Measurements from ENCODE around the gene SAFB2. TPM values are rescaled to one million over a fixed set of nuclear protein-coding genes. Genes with fewer than 3 reads are reported as not detected.

The SAFB2 gene
- total and polyA plus RNA-seq, 2 donors (not counting 1 experiment from before 2014, with no cell fraction given): 76.5 to 242 TPM

DNA sequence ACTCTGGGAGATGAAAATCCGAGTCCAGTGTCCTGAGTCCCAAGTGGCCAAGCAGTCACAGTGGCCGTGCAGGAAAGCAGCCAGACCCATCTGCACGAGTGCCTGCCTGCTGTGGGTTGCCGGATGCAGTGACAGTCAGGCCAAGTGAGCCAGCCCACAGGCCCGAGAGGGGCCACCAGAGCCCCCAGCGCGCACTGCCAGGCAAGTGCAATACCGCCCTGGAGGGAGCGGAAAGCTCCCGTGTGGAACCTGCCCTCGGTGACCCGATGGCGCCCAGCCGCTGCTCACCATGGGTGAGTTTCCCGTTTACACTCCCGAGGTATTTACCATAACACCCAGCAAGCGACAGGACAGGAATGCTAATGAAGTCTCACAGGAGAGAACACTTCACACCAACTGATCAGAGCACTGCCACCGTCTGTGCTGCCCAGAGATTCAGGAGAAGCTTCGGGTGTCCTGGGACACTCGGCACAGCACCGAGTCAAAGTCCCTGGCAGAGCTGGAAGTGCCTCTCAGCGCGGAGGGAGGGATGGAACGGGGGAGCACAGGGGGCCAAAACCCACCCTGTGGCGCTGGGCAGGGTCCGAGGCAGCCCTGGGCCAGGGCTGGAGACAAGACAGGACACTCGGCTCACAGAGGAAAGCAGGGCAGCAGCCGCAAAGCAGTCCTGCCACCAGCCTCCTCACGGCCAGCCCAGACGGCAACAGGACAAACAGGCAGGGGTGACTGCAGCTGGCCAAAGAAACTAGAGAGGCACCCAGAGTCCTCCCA, 33.5 kb downstream of the SAFB2 start:
- Histone ChIP-seq H3K27me3 (replicated peaks in 1 of 4; ENCODE audit: control extremely low read depth in 1 of 4, control insufficient read depth in 3 of 4, insufficient read depth in 4 of 4, low read length in 3 of 4) (no peaks in the 10 kb centered on the region), H3K4me1 (ENCODE audit: control insufficient read depth in 2 of 2, insufficient read depth in 2 of 2, low read length in 2 of 2) (peaks cover 10 to 13% of the 10 kb centered on the region in 2 donors), H3K27ac (ENCODE audit: low read length in 2 of 2) (no peak overlapping the region), H3K79me2 (ENCODE audit: control insufficient read depth, insufficient read depth, low read length) (peaks cover 8% of the 10 kb centered on the region), H3K9me3 (ENCODE audit: control extremely low read depth in 1 of 3, control insufficient read depth in 2 of 3, insufficient read depth in 1 of 3, low read length in 2 of 3) (no peaks in the 10 kb centered on the region), H3K4me3 (ENCODE audit: control extremely low read depth in 1 of 5, extremely low read depth in 1 of 5, insufficient read depth in 1 of 5, low read depth in 2 of 5, low read length in 4 of 5) (no peak overlapping the region), H3K36me3 (replicated peaks in 1 of 2; ENCODE audit: control extremely low read depth in 1 of 2, control insufficient read depth in 1 of 2, extremely low read depth in 1 of 2, insufficient read depth in 2 of 2, low read length in 1 of 2) (peaks cover 0 to 75% of the 10 kb centered on the region in 2 experiments), H3K4me2 (replicated peaks; ENCODE audit: low read depth, low read length, poor library complexity, severe bottlenecking) (no peak overlapping the region), H2AFZ (ENCODE audit: insufficient read depth, low read depth, low read length, poor library complexity, severe bottlenecking) (no peak overlapping the region), H3K9ac (ENCODE audit: low read length) (no peak overlapping the region), H4K20me1 (ENCODE audit: control insufficient read depth, insufficient read depth, low read length, poor library complexity, severe bottlenecking) (peaks cover 80% of the 10 kb centered on the region)
- TF ChIP-seq, protein P1, sequence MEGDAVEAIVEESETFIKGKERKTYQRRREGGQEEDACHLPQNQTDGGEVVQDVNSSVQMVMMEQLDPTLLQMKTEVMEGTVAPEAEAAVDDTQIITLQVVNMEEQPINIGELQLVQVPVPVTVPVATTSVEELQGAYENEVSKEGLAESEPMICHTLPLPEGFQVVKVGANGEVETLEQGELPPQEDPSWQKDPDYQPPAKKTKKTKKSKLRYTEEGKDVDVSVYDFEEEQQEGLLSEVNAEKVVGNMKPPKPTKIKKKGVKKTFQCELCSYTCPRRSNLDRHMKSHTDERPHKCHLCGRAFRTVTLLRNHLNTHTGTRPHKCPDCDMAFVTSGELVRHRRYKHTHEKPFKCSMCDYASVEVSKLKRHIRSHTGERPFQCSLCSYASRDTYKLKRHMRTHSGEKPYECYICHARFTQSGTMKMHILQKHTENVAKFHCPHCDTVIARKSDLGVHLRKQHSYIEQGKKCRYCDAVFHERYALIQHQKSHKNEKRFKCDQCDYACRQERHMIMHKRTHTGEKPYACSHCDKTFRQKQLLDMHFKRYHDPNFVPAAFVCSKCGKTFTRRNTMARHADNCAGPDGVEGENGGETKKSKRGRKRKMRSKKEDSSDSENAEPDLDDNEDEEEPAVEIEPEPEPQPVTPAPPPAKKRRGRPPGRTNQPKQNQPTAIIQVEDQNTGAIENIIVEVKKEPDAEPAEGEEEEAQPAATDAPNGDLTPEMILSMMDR (IDR thresholded peaks at IDR 0.05): no peak
- DNase-seq: no peak
- H3K9me3 Mint-ChIP-seq (ENCODE audit: insufficient read depth): no peaks in the 10 kb centered on the region
- H3K27ac Mint-ChIP-seq: no peak overlapping the region
- CTCF ChIA-PET: no interaction called here
- WGBS (ENCODE audit: insufficient coverage): 96% methylated on average over 30 of the region's 30 CpGs
- ATAC-seq (ENCODE audit: low read depth): no peak
- H3K4me3 Mint-ChIP-seq: no peak overlapping the region
- no peaks in the 10 kb centered on the region for H3K27me3 Mint-ChIP-seq
- intact Hi-C loops (cut with micrococcal nuclease): no loop called here
- H3K4me1 Mint-ChIP-seq: peaks cover 10% of the 10 kb centered on the region
- POLR2A ChIA-PET: no interaction called here

DNA sequence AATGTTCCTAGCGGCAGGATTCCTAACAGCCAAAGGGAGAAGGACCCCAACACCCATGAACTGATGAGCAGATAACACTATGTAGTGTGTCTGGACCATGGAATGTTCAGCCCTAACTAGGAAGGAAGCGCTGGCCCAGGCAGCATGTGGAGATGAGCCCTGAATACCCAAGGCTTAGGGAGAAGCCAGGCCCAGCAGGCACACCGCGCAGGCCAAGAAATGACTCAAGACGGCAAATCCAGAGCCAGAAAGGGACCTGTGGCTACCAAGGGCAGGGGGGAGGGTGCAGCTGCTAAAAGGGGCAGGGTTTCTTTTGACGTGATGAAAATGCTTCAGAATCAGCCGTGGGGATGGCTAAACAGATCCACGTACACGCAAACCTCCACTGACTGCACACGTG, 34.1 kb downstream of the SAFB2 start:
- H3K27ac ChIP-seq (ENCODE audit: low read length in 2 of 2): no peak overlapping the region
- intact Hi-C loops (cut with micrococcal nuclease): no loop called here
- POLR2A ChIA-PET: no interaction called here
- H3K4me3 Mint-ChIP-seq: no peak overlapping the region
- 94% methylated on average over 10 of the region's 10 CpGs for WGBS (ENCODE audit: insufficient coverage)
- no peaks in the 10 kb centered on the region for H3K27me3 Mint-ChIP-seq
- peaks cover 75% of the 10 kb centered on the region for H4K20me1 ChIP-seq (ENCODE audit: control insufficient read depth, insufficient read depth, low read length, poor library complexity, severe bottlenecking)
- H3K4me1 Mint-ChIP-seq: peaks cover 10% of the 10 kb centered on the region
- no peak overlapping the region for H3K27ac Mint-ChIP-seq
- peaks cover 10 to 13% of the 10 kb centered on the region in 2 donors for H3K4me1 ChIP-seq (ENCODE audit: control insufficient read depth in 2 of 2, insufficient read depth in 2 of 2, low read length in 2 of 2)
- ATAC-seq (ENCODE audit: low read depth): no peak
- CTCF ChIA-PET: no interaction called here
- H3K4me3 ChIP-seq (ENCODE audit: control extremely low read depth in 1 of 5, extremely low read depth in 1 of 5, insufficient read depth in 1 of 5, low read depth in 2 of 5, low read length in 4 of 5): no peak overlapping the region
- no peaks in the 10 kb centered on the region for H3K9me3 ChIP-seq (ENCODE audit: control extremely low read depth in 1 of 3, control insufficient read depth in 2 of 3, insufficient read depth in 1 of 3, low read length in 2 of 3)
- TF ChIP-seq, protein P1 (IDR thresholded peaks at IDR 0.05): no peak
- TF ChIP-seq EZH2 (IDR thresholded peaks at IDR 0.05; ENCODE audit: borderline replicate concordance, insufficient read depth, low read depth, low read length, poor library complexity, severe bottlenecking): no peak
- DNase-seq: no peak
- peaks cover 8% of the 10 kb centered on the region for H3K79me2 ChIP-seq (ENCODE audit: control insufficient read depth, insufficient read depth, low read length)
- H3K9me3 Mint-ChIP-seq (ENCODE audit: insufficient read depth): no peaks in the 10 kb centered on the region
- peaks cover 0 to 70% of the 10 kb centered on the region in 2 experiments for H3K36me3 ChIP-seq (replicated peaks in 1 of 2; ENCODE audit: control extremely low read depth in 1 of 2, control insufficient read depth in 1 of 2, extremely low read depth in 1 of 2, insufficient read depth in 2 of 2, low read length in 1 of 2)
- no peak overlapping the region for H2AFZ ChIP-seq (ENCODE audit: insufficient read depth, low read depth, low read length, poor library complexity, severe bottlenecking)
- no peak overlapping the region for H3K4me2 ChIP-seq (replicated peaks; ENCODE audit: low read depth, low read length, poor library complexity, severe bottlenecking)
- no peaks in the 10 kb centered on the region for H3K27me3 ChIP-seq (replicated peaks in 1 of 4; ENCODE audit: control extremely low read depth in 1 of 4, control insufficient read depth in 3 of 4, insufficient read depth in 4 of 4, low read length in 3 of 4)
- H3K9ac ChIP-seq (ENCODE audit: low read length): no peak overlapping the region

Measured in B cell (primary cell).